ENCODE results near the gene ZNF526.
"Not testable (repeated sequence)": the region's sequence is repeated elsewhere in the genome, so short reads cannot be mapped to it uniquely, and the experiment has no call there.

Gene ZNF526

GRCh38 chr19:42246922-42247639 lies 27.0 kb downstream of the ZNF526 start:
- DNase-seq: peak; percentile 59

DNA sequence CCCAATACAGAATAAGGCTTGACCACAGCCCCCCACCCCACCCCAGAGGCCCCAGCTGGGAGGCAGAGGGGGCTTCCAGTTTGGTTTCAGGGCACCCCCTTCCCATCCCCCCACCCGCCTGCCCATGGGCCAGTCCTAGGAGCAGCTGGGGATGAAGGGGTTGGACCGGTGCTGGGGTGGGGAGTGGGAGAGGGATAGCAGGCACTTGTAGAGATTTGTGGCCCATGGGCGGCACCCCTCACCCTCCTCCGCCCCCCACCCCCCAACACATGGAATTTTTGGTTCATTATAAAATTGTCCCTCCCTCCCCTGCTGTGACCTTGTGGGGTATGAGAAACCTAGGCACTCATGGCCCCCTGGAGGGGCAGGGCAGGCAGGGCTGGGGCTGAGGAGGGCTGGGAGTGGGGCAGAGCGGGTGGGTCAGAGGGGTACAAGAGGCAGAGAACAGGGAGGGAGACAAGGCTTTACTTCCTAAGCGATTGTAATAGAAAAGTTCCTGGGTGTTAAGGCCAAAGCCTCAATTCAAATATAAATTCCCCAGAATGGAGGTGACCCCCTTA lies 27.6 kb downstream of the ZNF526 start:
- no peak for DNase-seq

DNA sequence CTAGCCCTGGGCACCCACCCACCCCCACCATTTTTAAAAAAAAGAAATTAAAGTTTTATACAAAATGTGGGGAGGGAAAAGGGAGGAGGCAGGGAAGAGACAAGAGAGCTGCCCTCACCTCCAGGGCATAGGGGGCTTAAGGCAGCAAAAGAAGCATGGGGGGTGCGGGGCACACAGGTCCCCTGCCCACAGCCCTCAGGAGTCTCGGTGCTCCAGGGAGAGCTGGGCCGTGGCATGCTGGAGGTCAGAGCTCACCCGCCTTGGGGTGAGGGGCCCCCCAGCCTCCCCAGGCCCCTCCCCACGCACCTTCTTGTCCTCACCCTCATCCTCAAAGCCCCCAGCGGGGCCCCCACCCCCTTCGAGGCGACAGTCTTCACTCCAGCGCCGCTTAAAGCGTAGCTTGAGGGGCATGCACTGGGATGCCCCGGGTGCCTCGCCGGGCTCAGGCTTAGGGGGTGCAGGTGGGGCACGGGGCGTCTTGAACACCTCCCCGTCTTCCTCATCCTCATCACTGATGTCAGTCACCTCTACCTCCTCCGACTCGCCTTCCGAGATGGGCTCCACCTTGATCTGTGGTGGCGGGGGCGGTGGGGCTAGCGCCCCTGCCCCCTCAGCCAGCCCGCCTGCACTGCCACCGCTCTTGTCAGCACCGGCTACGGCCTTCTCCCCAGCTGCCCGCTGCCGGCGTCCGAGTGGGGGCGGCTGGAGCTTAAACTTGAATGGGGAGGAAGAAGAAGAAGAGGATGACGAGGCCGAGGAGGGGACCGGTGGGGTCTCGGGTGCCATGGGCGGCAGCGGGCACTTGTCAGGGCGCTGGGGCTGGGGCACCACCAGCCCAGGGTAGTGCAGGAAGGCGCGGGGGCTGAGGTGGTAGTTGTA lies 28.4 kb downstream of the ZNF526 start:
- no peak for DNase-seq

DNA sequence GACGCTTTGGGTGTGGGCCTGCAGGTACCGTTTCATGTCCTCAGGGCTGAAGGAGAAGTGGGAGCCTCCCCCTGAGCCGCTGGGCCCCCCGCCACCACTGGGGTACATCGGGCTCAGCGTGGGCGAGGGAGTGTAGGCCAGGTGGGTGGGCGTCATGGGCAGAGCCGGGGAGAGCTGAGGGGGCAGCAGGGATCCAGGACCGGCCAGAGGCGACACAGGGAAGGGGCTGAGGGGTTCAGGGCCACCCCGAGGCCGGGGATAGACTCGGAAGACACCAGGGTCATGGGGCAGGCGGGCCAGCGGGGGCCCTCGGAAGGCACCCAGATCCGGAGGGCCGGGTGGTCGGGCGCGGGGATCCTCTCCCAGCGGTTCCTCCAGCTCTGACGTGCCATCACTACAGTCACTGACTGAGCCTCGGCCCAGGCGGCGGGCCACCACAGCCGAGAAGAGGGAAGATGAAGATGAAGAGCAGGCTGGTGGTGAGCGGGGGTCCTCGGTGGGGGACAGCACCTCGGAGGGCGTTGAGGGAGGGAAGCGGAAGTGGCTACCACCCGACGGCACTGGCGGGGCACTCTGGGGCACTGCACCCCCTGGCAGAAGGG lies 29.1 kb downstream of the ZNF526 start:
- no peak for DNase-seq

GRCh38 chr19:42249769-42250168 lies 29.7 kb downstream of the ZNF526 start:
- no peak for DNase-seq

- DNase-seq: no peak
These were observed 30.1 kb downstream of the ZNF526 start for GRCh38 chr19:42250183-42250665.

DNA sequence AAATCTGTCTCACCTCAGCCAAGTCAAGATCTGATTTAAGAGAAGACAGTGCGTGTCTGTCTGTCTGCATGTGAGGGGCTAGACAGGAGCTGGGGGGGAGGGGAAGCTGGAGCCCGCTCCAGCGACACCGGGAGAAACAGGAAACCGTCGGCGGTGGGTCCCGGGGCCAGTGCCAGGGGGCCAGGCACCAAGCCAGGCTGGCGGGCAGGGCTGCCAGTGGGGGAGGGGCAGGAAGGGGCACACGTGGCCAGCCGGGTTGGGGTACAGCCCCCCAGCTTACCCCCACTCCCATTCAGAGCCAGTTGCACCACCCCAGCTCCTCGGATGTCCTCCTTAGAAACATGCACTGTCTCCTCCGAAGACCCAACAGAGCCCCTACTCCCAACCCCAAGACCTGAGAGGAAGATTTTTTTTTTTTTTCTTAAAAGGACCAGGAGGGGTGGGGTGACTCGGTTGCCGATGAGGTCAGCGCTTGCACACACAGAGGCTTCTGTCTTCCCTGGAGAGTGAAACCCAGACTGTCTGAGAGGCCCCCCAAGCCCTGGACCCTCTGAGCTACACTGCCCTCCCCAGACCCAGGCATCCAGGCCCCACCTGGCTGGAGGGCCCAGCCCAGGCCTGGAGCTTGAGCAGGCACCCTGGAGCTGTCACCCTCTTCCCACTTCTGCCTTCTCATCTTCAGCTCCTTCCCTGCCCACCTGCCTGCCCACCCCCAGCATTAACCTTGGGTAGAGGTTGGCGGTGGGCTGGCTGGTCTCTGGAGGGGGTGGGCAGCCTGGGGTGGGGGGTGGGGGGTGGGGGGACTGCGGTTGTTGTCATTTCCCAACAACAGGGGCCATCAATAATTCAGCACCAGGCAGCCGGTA lies 30.8 kb downstream of the ZNF526 start:
- DNase-seq: peak; percentile 41

GRCh38 chr19:42251572-42252358 lies 31.7 kb downstream of the ZNF526 start:
- no peak for DNase-seq

- peak; percentile 45 for DNase-seq
These were observed 32.5 kb downstream of the ZNF526 start for GRCh38 chr19:42252365-42253244.

GRCh38 chr19:42253245-42254088 lies 33.4 kb downstream of the ZNF526 start:
- DNase-seq: peak; percentile 48

DNA sequence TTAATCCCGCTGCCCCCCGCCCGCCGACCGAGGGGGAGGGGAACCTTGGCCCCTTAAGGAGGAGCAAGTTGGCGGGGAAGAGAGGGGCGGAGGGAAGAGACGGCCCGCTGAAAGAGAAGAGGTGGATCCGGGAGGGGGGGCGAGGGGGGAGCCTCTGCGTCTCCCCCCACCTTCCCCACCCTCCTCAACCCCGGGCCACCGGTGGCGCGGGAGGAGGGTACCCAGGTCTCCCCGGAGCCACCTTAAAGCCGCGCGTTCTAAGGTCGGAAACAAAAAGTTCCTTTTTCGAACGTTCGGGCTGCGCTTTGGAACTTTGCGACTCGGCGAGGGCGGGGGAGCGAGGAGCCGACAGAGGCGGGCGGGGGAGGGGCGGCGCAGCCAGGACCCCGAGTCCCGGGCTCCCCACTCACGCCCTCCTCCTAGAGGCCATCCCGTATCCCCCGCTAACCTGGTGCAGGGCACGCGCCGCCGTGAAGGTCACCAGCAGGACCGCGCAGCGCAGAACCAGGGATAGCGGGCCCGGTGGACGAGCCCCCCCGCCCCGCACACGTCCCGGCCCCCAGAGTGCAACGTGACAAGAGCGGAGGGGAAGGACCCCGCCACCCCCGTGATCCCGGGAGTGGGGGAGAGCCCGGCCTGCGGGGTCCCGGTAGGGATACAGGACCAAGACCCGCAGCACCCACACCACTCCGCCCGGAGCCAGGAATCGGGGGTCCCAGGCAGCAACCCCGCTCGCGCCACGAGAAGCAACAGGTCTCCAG lies 34.2 kb downstream of the ZNF526 start:
- peak; percentile 58 for DNase-seq

DNA sequence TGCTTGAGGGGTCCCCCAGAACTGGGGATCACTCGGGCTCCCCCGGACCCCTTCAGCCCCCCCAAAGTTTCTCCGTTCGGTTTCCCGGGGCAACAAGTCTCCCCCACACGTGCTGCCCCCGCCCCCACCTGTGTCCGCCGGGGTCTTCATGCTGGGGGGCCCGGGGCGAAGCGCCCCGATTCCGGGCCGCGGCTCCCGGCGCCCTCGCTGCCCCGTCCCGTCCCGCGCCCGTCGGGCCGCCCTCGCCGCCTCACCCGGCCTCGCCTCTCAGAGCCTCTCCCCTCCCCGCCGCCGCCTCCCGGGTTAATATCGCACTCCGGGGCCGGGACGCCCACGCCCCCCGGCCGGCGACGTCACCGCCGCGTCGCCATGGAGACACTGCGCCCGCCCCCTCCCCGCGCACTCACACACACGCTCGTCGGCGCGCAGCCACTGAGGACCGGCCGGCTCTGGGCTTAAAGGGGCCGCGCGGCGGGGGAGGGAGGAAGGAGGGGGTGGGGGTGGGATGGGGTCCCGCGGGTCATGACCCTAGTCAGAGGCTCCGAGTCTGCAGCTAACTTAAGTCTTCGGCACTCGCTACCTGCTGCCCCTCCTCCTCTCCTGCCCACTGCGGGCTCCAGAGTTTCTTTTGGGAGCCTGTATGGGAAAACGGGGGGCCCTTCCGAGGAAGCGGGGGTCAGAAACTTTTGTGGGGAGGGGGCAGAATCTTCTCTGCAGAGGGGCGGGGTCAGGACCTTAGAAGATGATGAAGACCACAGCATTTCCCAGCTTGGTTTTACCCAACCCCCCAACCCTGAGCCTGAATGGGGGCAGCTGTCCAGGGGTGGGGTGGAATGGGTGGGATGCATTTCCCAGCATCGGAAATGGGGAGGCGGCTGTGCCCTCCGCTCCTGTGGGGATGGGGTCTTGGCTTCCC lies 35.0 kb downstream of the ZNF526 start, which contains the start of gene ERF:
ERF (minus strand) TSS at position 279 of the 916 bp plus-strand sequence; CDS start at position 150, 129 bp downstream.
- peak; percentile 90 for DNase-seq

DNA sequence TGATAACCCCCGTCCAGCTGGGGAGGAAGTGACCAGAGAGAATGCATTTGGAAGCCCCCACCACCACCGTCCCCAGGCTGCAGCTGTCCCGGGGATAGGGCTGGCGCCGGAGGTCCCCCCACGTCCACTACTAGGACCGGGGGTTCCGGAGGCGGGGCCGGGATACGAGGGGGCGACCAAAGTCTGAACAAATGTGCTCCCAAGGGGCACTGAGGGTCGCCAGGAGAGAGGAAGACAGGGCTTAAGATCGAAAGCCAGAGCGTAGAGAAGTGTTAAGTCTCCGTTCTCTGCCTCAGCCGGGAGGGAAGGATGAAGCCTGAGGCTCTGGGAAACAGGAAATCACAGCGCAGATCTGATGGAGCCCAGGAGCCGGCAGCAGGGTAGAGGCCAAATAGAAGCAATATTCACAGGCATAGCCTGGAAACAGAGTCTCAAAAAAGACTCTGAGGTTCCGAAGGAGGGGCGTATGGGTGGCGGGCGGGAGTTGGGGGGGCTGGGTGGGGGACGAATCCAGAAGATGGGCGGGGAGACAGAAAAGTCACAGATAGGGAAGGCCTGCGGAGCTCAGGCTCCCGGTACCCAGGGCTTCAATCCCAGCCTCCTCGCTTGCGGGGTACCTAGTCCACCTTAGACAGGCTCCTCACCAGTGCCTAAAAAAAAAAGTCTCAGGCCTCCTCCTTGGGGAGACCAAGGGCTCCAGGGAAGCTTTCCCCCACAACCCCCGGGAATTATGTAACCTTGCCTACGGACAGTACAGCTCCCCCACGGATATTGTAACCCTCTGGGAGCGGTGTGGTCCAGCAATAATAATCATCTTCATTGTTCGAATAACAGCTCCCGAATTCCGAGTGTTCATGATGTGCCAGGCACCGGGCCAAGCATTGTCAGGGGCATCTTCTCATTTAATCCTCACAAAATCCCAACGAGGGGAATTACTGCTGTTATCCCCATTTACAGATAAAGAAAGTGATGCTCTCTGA lies 35.9 kb downstream of the ZNF526 start:
- peak; percentile 53 for DNase-seq

DNA sequence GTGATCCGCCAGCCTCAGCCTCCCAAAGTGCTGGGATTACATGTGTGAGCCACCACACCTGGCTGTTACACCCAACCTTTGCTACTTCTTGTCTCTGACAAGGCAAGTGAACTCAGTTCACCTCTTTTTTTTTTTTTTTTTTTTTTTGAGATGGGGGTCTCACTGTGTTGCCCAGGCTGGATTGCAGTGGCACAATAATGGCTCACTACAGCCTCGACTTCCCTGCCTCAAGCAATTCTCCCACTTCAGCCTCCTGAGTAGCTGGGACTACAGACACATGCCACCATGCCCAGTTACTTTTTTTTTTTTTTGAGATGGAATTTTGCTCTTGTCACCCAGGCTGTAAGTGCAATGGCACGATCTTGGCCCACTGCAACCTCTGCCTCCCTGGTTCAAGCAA lies 37.7 kb downstream of the ZNF526 start:
- not testable (repeated sequence) for DNase-seq

DNA sequence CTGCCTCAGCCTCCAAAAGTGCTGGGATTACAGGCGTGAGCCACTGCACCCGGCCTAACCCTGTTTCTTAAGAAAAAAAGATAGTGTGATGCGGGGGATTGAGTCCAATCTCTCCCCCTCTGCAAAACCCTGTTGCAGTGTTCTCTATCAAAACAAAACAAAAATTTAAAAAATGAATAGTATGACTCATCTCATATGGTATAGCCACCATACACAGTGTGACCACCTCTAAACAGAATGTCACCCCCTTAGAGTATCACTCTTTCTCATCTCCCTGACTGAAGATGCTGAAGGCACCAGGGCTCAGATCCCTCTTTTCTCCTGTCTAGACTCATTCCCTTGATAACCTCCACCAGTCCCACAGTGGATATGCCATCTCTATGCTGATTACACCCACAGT lies 41.7 kb downstream of the ZNF526 start:
- DNase-seq: no peak

GRCh38 chr19:42266105-42266504 lies 46.0 kb downstream of the ZNF526 start:
- not testable (repeated sequence) for DNase-seq
